SJSA1 (cell line): Measurements from ENCODE around the gene AKAP13. TPM values are rescaled to one million over a fixed set of nuclear protein-coding genes. Genes with fewer than 3 reads are reported as not detected.
A peak's percentile ranks its signal among the peaks of the same experiment; 100 is the strongest.

ENCODE experiments used
- DNase-seq, 2 experiments: peaks; one replicate each; pipeline ENCODE4 v3.0.0-alpha.2; 2015 to 2020; ENCODE audit warnings: low spot score in 2 of 2, low read depth in 1 of 2
- H3K27ac ChIP-seq: fragments of 250-450 bp; sonication (Bioruptor Pico); 2 replicates; pipeline ENCODE4 v1.5.1; 2020; ENCODE audit warnings: mild to moderate bottlenecking, moderate library complexity
- H3K27me3 ChIP-seq: fragments of 250-450 bp; sonication (Bioruptor Pico); replicated peaks from 2 replicates; pipeline ENCODE4 v1.5.1; 2020; ENCODE audit warnings: mild to moderate bottlenecking, moderate library complexity
- H3K36me3 ChIP-seq: fragments of 250-450 bp; sonication (Bioruptor Pico); 2 replicates; pipeline ENCODE4 v1.5.1; 2020; ENCODE audit warnings: mild to moderate bottlenecking
- H3K4me1 ChIP-seq: fragments of 250-450 bp; sonication (Bioruptor Pico); replicated peaks from 2 replicates; pipeline ENCODE4 v1.6.1; 2021; ENCODE audit warnings: mild to moderate bottlenecking
- H3K4me3 ChIP-seq: fragments of 250-450 bp; sonication (Bioruptor Pico); 2 replicates; pipeline ENCODE4 v1.5.1; 2020; ENCODE audit warnings: mild to moderate bottlenecking
- H3K9me3 ChIP-seq: fragments of 250-450 bp; sonication (Bioruptor Pico); replicated peaks from 2 replicates; pipeline ENCODE4 v1.5.1; 2020; ENCODE audit warnings: mild to moderate bottlenecking
- total RNA-seq: library from RNA; depleted of rRNA; stranded (reverse); fragments of >200 nt; shearing (Covaris generic); gene quantifications from 2 replicates; pipeline ENCODE4 v1.2.3, GENCODE V29; 2014

Gene AKAP13
- total RNA-seq, 1 experiment from 2014 or later, result 65.4 TPM

- Histone ChIP-seq H3K27ac (no peak overlapping the region), H3K36me3 (peaks cover 37% of the 10 kb centered on the region), H3K27me3 (no peaks in the 10 kb centered on the region), H3K9me3 (no peaks in the 10 kb centered on the region), H3K4me1 (peaks cover 5% of the 10 kb centered on the region), H3K4me3 (no peak overlapping the region)
- DNase-seq, result no peak
Measured at GRCh38 chr15:85536341-85536740, 155.9 kb downstream of the AKAP13 start.

DNA sequence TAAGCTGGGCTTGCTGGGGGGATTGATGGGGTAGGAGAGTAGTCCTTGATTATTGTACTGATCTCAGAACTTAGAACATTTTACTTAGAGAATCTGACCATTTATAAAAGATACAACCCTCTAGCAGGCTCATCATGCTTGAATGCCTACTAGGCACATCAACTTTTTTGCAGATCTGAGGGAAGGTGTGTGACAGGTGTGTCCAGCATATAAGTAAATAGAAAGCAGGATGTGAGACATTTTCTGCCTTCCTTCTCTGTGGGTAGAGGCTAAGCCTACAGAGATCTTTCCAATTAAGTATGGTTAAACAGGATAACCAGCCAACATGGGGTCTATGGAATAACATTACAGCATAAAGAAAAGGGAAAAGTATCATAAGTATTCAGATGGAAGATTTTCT is 159.1 kb downstream of the AKAP13 start:
- H3K9me3 ChIP-seq, result no peaks in the 10 kb centered on the region
- peaks cover 35% of the 10 kb centered on the region for H3K4me1 ChIP-seq

GRCh38 chr15:85540085-85540797 is 159.8 kb downstream of the AKAP13 start:
- no peaks in the 10 kb centered on the region for H3K9me3 ChIP-seq
- DNase-seq, result no peak
- peaks cover 35% of the 10 kb centered on the region for H3K4me1 ChIP-seq
- H3K27ac ChIP-seq, result no peak overlapping the region
- peaks cover 11% of the 10 kb centered on the region for H3K36me3 ChIP-seq
- no peak overlapping the region for H3K4me3 ChIP-seq
- H3K27me3 ChIP-seq, result no peaks in the 10 kb centered on the region

More for the DNA sequence above, 159.1 kb downstream of the AKAP13 start:
- Histone ChIP-seq H3K27me3 (no peaks in the 10 kb centered on the region), H3K4me3 (no peak overlapping the region), H3K27ac (no peak overlapping the region), H3K36me3 (peaks cover 13% of the 10 kb centered on the region)
- DNase-seq, result no peak

DNA sequence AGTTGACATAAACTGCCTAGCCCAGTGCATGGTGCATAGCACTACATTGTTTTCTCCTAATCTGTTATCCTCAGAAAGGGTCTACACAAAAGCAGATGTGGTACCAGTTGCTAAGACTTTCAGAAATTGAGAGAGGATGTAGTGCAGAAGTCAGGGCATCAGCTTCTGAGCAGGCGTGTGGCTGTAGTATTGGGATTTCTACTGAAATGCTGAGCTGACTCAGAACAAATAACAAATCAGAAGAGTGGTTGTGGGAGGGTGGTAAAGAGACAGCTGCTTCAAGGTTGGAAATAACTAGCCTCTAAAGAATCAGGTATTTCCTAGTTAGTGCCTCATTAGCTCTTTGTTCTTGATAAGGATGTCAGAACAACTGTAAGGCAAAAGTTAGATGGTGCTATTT is 161.3 kb downstream of the AKAP13 start:
- Histone ChIP-seq H3K27ac (no peak overlapping the region), H3K9me3 (no peaks in the 10 kb centered on the region), H3K36me3 (0 out of 2 replicates have a peak, but pooled peaks cover 16% of the 10 kb centered on the region), H3K4me1 (peaks cover 35% of the 10 kb centered on the region), H3K4me3 (no peak overlapping the region), H3K27me3 (no peaks in the 10 kb centered on the region)
- no peak for DNase-seq

DNA sequence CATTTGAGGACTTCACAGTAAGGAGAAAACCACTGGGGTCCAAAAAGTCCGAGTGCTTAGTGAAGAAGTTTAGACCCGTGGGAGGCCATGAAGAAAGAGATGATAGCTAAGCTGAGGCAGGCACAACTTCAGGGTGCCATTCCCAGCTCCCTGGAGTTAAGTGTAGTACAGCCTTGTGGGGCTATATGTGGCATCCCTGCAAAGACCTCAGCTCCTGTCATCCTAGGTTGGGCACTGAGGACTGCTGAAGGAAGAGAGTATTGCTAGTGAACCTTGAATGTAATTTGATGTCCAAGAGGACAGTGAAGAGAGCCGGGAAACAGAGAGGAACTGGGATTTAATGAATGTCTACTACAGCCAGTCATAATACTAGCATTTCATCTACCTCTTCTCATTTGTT is 162.1 kb downstream of the AKAP13 start:
- H3K36me3 ChIP-seq, result peaks cover 18% of the 10 kb centered on the region; the same call in 1 of the 2 replicates
- no peaks in the 10 kb centered on the region for H3K9me3 ChIP-seq
- no peak for DNase-seq

GRCh38 chr15:85542895-85543331 is 162.5 kb downstream of the AKAP13 start:
- no peaks in the 10 kb centered on the region for H3K27me3 ChIP-seq
- no peak overlapping the region for H3K4me3 ChIP-seq
- DNase-seq, result peak in 1 of 2 experiments; percentile 47
- no peak overlapping the region for H3K27ac ChIP-seq
- peaks cover 22% of the 10 kb centered on the region; the same call in 1 of the 2 replicates for H3K36me3 ChIP-seq
- peaks cover 35% of the 10 kb centered on the region for H3K4me1 ChIP-seq
- H3K9me3 ChIP-seq, result no peaks in the 10 kb centered on the region

More for the DNA sequence above, 162.1 kb downstream of the AKAP13 start:
- Histone ChIP-seq H3K27ac (no peak overlapping the region), H3K4me1 (peaks cover 35% of the 10 kb centered on the region), H3K4me3 (no peak overlapping the region), H3K27me3 (no peaks in the 10 kb centered on the region)

GRCh38 chr15:85543741-85544155 is 163.3 kb downstream of the AKAP13 start:
- no peaks in the 10 kb centered on the region for H3K27me3 ChIP-seq
- no peaks in the 10 kb centered on the region for H3K9me3 ChIP-seq
- H3K4me1 ChIP-seq, result peaks cover 35% of the 10 kb centered on the region
- H3K36me3 ChIP-seq, result peaks cover 23% of the 10 kb centered on the region; the same call in 1 of the 2 replicates
- H3K27ac ChIP-seq, result no peak overlapping the region
- DNase-seq, result peak in 1 of 2 experiments; percentile 14
- H3K4me3 ChIP-seq, result no peak overlapping the region

GRCh38 chr15:85545185-85545584 is 164.8 kb downstream of the AKAP13 start:
- peaks cover 24% of the 10 kb centered on the region for H3K36me3 ChIP-seq
- no peaks in the 10 kb centered on the region for H3K9me3 ChIP-seq
- H3K4me3 ChIP-seq, result no peak overlapping the region
- DNase-seq, result no peak
- no peaks in the 10 kb centered on the region for H3K27me3 ChIP-seq
- H3K27ac ChIP-seq, result no peak overlapping the region
- H3K4me1 ChIP-seq, result peaks cover 35% of the 10 kb centered on the region

- Histone ChIP-seq H3K27me3 (no peaks in the 10 kb centered on the region), H3K4me3 (no peak overlapping the region), H3K36me3 (peaks cover 29% of the 10 kb centered on the region), H3K27ac (no peak overlapping the region), H3K9me3 (no peaks in the 10 kb centered on the region), H3K4me1 (peaks cover 35% of the 10 kb centered on the region)
- DNase-seq, result no peak
Measured at GRCh38 chr15:85545752-85546151, 165.3 kb downstream of the AKAP13 start.

DNA sequence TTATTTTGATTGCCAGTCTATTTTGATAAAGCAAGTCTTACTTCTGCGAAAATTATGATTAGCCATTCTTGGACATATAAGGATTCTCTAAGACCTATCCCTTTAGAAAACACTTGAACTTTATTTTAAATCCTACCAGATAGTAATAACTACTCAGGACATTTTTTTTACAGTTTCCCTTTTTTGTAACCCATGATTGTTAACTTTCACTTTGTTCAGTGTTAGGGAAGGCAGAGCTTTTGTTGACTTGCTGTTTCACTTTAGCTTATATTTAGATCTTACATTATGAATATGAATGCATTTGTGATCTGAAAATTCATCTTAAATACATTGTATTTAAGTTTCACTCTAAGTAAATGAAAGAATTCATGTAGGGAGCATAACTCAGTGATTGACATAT is 167.0 kb downstream of the AKAP13 start:
- H3K36me3 ChIP-seq, result peaks cover 29% of the 10 kb centered on the region
- no peaks in the 10 kb centered on the region for H3K9me3 ChIP-seq
- H3K27ac ChIP-seq, result no peak overlapping the region
- H3K27me3 ChIP-seq, result no peaks in the 10 kb centered on the region
- no peak overlapping the region for H3K4me3 ChIP-seq
- no peak for DNase-seq
- peaks cover 20% of the 10 kb centered on the region for H3K4me1 ChIP-seq

GRCh38 chr15:85550283-85550682 is 169.9 kb downstream of the AKAP13 start:
- DNase-seq, result no peak
- Histone ChIP-seq H3K27ac (no peak overlapping the region), H3K9me3 (no peaks in the 10 kb centered on the region), H3K4me1 (no peaks in the 10 kb centered on the region), H3K27me3 (no peaks in the 10 kb centered on the region), H3K36me3 (peaks cover 32% of the 10 kb centered on the region), H3K4me3 (no peak overlapping the region)

GRCh38 chr15:85551221-85551832 is 170.9 kb downstream of the AKAP13 start:
- Histone ChIP-seq H3K27me3 (no peaks in the 10 kb centered on the region), H3K9me3 (no peaks in the 10 kb centered on the region), H3K27ac (no peak overlapping the region), H3K36me3 (peaks cover 21% of the 10 kb centered on the region), H3K4me3 (no peak overlapping the region), H3K4me1 (no peaks in the 10 kb centered on the region)
- DNase-seq, result no peak

DNA sequence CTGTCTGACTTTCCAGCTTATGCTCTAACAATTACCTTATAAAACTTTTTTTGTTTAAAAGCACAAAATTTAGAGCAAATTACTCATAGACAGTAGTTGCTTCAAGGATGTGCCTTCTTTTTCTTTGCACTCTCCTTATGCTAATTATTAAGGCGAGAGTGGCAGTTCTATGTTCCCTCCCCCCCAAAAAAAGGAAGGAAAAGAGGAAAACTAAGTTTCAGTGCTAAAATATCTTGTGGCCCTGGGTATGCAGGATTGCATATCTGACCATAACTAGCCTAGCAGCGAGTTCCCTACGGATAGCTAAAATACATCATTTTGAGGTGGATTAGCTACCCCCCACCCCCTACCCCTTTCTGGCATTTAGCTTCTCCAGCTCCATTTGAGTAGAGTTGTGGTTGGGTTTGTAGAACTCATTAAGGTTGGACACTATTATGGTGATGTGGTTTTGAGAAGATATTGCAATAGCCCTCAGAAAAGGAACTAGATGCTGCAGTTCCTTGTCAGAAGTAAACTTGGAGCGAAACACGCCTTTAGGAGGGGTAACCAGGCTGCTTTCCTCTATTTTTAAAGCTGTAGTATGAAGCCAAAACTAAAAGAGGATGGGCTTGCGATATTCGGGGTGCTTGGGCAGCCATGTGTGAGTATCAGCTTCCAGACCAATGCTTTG is 174.6 kb downstream of the AKAP13 start:
- DNase-seq, result no peak
- Histone ChIP-seq H3K27me3 (no peaks in the 10 kb centered on the region), H3K4me3 (no peak overlapping the region), H3K9me3 (no peaks in the 10 kb centered on the region), H3K36me3 (peaks cover 16% of the 10 kb centered on the region), H3K4me1 (no peaks in the 10 kb centered on the region), H3K27ac (no peak overlapping the region)
